ENCODE results near the gene GCGR.

The GCGR gene

GRCh38 chr17:81844327-81844851 is 40.4 kb downstream of the GCGR start:
- Histone ChIP-seq H3K36me3 (ENCODE audit: control insufficient read depth, insufficient read depth, low read length) (peaks cover 61% of the 10 kb centered on the region), H3K27me3 (ENCODE audit: control insufficient read depth, insufficient read depth, low read length) (no peaks in the 10 kb centered on the region), H3K9me3 (ENCODE audit: control insufficient read depth, insufficient read depth, low read depth, low read length) (no peaks in the 10 kb centered on the region), H3K4me3 (ENCODE audit: low read depth, low read length) (no peak overlapping the region), H3K27ac (ENCODE audit: low read depth, low read length) (no peak overlapping the region), H3K9ac (ENCODE audit: low read length) (no peak overlapping the region), H3K4me1 (ENCODE audit: control insufficient read depth, insufficient read depth, low read length) (peaks cover 8% of the 10 kb centered on the region; the same call in 1 of the 2 replicates)

- Histone ChIP-seq H3K36me3 (ENCODE audit: control insufficient read depth, insufficient read depth, low read length) (peaks cover 61% of the 10 kb centered on the region), H3K9ac (ENCODE audit: low read length) (no peak overlapping the region), H3K27ac (ENCODE audit: low read depth, low read length) (no peak overlapping the region), H3K4me1 (ENCODE audit: control insufficient read depth, insufficient read depth, low read length) (peaks cover 8% of the 10 kb centered on the region; the same call in 1 of the 2 replicates), H3K9me3 (ENCODE audit: control insufficient read depth, insufficient read depth, low read depth, low read length) (no peaks in the 10 kb centered on the region), H3K4me3 (ENCODE audit: low read depth, low read length) (no peak overlapping the region), H3K27me3 (ENCODE audit: control insufficient read depth, insufficient read depth, low read length) (no peaks in the 10 kb centered on the region)
Observed at GRCh38 chr17:81844887-81845286, 40.9 kb downstream of the GCGR start.

- Histone ChIP-seq H3K36me3 (ENCODE audit: control insufficient read depth, insufficient read depth, low read length) (peaks cover 61% of the 10 kb centered on the region), H3K4me3 (ENCODE audit: low read depth, low read length) (no peak overlapping the region), H3K4me1 (ENCODE audit: control insufficient read depth, insufficient read depth, low read length) (peaks cover 7% of the 10 kb centered on the region; the same call in 1 of the 2 replicates), H3K27ac (ENCODE audit: low read depth, low read length) (no peak overlapping the region), H3K27me3 (ENCODE audit: control insufficient read depth, insufficient read depth, low read length) (no peaks in the 10 kb centered on the region), H3K9me3 (ENCODE audit: control insufficient read depth, insufficient read depth, low read depth, low read length) (no peaks in the 10 kb centered on the region), H3K9ac (ENCODE audit: low read length) (no peak overlapping the region)
Observed at GRCh38 chr17:81845361-81845760, 41.4 kb downstream of the GCGR start.

- Histone ChIP-seq H3K27me3 (ENCODE audit: control insufficient read depth, insufficient read depth, low read length) (no peaks in the 10 kb centered on the region), H3K9ac (ENCODE audit: low read length) (no peak overlapping the region), H3K36me3 (ENCODE audit: control insufficient read depth, insufficient read depth, low read length) (peaks cover 67% of the 10 kb centered on the region), H3K27ac (ENCODE audit: low read depth, low read length) (no peak overlapping the region), H3K9me3 (ENCODE audit: control insufficient read depth, insufficient read depth, low read depth, low read length) (no peaks in the 10 kb centered on the region), H3K4me1 (ENCODE audit: control insufficient read depth, insufficient read depth, low read length) (no peaks in the 10 kb centered on the region), H3K4me3 (ENCODE audit: low read depth, low read length) (no peak overlapping the region)
Observed at GRCh38 chr17:81845881-81846742, 42.2 kb downstream of the GCGR start.

- Histone ChIP-seq H3K36me3 (ENCODE audit: control insufficient read depth, insufficient read depth, low read length) (peaks cover 76% of the 10 kb centered on the region), H3K4me3 (ENCODE audit: low read depth, low read length) (no peak overlapping the region), H3K27me3 (ENCODE audit: control insufficient read depth, insufficient read depth, low read length) (no peaks in the 10 kb centered on the region)
Observed at GRCh38 chr17:81846743-81847689, 43.1 kb downstream of the GCGR start.

GRCh38 chr17:81849457-81849856 is 45.5 kb downstream of the GCGR start:
- no peaks in the 10 kb centered on the region for H3K27me3 ChIP-seq (ENCODE audit: control insufficient read depth, insufficient read depth, low read length)
- no peaks in the 10 kb centered on the region for H3K4me1 ChIP-seq (ENCODE audit: control insufficient read depth, insufficient read depth, low read length)
- no peaks in the 10 kb centered on the region for H3K9me3 ChIP-seq (ENCODE audit: control insufficient read depth, insufficient read depth, low read depth, low read length)
- peaks cover 77% of the 10 kb centered on the region for H3K36me3 ChIP-seq (ENCODE audit: control insufficient read depth, insufficient read depth, low read length)
- H3K9ac ChIP-seq (ENCODE audit: low read length) = no peak overlapping the region
- no peak overlapping the region for H3K4me3 ChIP-seq (ENCODE audit: low read depth, low read length)
- H3K27ac ChIP-seq (ENCODE audit: low read depth, low read length) = no peak overlapping the region

More at GRCh38 chr17:81846743-81847689, 43.1 kb downstream of the GCGR start:
- H3K4me1 ChIP-seq (ENCODE audit: control insufficient read depth, insufficient read depth, low read length) = no peaks in the 10 kb centered on the region
- H3K9ac ChIP-seq (ENCODE audit: low read length) = no peak overlapping the region
- no peak overlapping the region for H3K27ac ChIP-seq (ENCODE audit: low read depth, low read length)
- no peaks in the 10 kb centered on the region for H3K9me3 ChIP-seq (ENCODE audit: control insufficient read depth, insufficient read depth, low read depth, low read length)

GRCh38 chr17:81851423-81851822 is 47.5 kb downstream of the GCGR start:
- H3K27me3 ChIP-seq (ENCODE audit: control insufficient read depth, insufficient read depth, low read length) = no peaks in the 10 kb centered on the region
- H3K9me3 ChIP-seq (ENCODE audit: control insufficient read depth, insufficient read depth, low read depth, low read length) = no peaks in the 10 kb centered on the region
- peaks cover 73% of the 10 kb centered on the region for H3K36me3 ChIP-seq (ENCODE audit: control insufficient read depth, insufficient read depth, low read length)
- no peaks in the 10 kb centered on the region for H3K4me1 ChIP-seq (ENCODE audit: control insufficient read depth, insufficient read depth, low read length)
- no peak overlapping the region for H3K4me3 ChIP-seq (ENCODE audit: low read depth, low read length)
- H3K27ac ChIP-seq (ENCODE audit: low read depth, low read length) = no peak overlapping the region
- no peak overlapping the region for H3K9ac ChIP-seq (ENCODE audit: low read length)

GRCh38 chr17:81852237-81852636 is 48.3 kb downstream of the GCGR start:
- no peaks in the 10 kb centered on the region for H3K4me1 ChIP-seq (ENCODE audit: control insufficient read depth, insufficient read depth, low read length)
- no peak overlapping the region for H3K4me3 ChIP-seq (ENCODE audit: low read depth, low read length)
- no peak overlapping the region for H3K27ac ChIP-seq (ENCODE audit: low read depth, low read length)
- H3K9me3 ChIP-seq (ENCODE audit: control insufficient read depth, insufficient read depth, low read depth, low read length) = no peaks in the 10 kb centered on the region
- H3K27me3 ChIP-seq (ENCODE audit: control insufficient read depth, insufficient read depth, low read length) = no peaks in the 10 kb centered on the region
- H3K9ac ChIP-seq (ENCODE audit: low read length) = no peak overlapping the region
- peaks cover 69% of the 10 kb centered on the region for H3K36me3 ChIP-seq (ENCODE audit: control insufficient read depth, insufficient read depth, low read length)

GRCh38 chr17:81854974-81855774 is 51.2 kb downstream of the GCGR start:
- H3K4me3 ChIP-seq (ENCODE audit: low read depth, low read length) = no peak overlapping the region
- H3K27ac ChIP-seq (ENCODE audit: low read depth, low read length) = no peak overlapping the region
- peaks cover 9% of the 10 kb centered on the region for H3K4me1 ChIP-seq (ENCODE audit: control insufficient read depth, insufficient read depth, low read length)
- no peaks in the 10 kb centered on the region for H3K27me3 ChIP-seq (ENCODE audit: control insufficient read depth, insufficient read depth, low read length)
- H3K36me3 ChIP-seq (ENCODE audit: control insufficient read depth, insufficient read depth, low read length) = peaks cover 77% of the 10 kb centered on the region
- H3K9ac ChIP-seq (ENCODE audit: low read length) = no peak overlapping the region
- H3K9me3 ChIP-seq (ENCODE audit: control insufficient read depth, insufficient read depth, low read depth, low read length) = no peaks in the 10 kb centered on the region

- Histone ChIP-seq H3K27me3 (ENCODE audit: control insufficient read depth, insufficient read depth, low read length) (no peaks in the 10 kb centered on the region), H3K4me1 (ENCODE audit: control insufficient read depth, insufficient read depth, low read length) (peaks cover 9% of the 10 kb centered on the region), H3K36me3 (ENCODE audit: control insufficient read depth, insufficient read depth, low read length) (peaks cover 58% of the 10 kb centered on the region), H3K9ac (ENCODE audit: low read length) (peak overlapping the region; percentile 90), H3K9me3 (ENCODE audit: control insufficient read depth, insufficient read depth, low read depth, low read length) (no peaks in the 10 kb centered on the region), H3K4me3 (ENCODE audit: low read depth, low read length) (peak overlapping the region; percentile 86; the same call in 1 of the 2 replicates), H3K27ac (ENCODE audit: low read depth, low read length) (no peak overlapping the region)
Observed at GRCh38 chr17:81858170-81858966, 54.4 kb downstream of the GCGR start.

All from HUES6 (cell line).